Suppressor macrophage treated with lipopolysaccharide for 4 hours (primary cell): Measurements from ENCODE around the gene TP63.

ENCODE experiments used
- DNase-seq: peaks from one replicate; pipeline ENCODE4 v3.0.0-alpha.2; 2020

Gene TP63

GRCh38 chr3:189897406-189897805 lies 266.2 kb downstream of the TP63 start:
- DNase-seq, result no peak

DNA sequence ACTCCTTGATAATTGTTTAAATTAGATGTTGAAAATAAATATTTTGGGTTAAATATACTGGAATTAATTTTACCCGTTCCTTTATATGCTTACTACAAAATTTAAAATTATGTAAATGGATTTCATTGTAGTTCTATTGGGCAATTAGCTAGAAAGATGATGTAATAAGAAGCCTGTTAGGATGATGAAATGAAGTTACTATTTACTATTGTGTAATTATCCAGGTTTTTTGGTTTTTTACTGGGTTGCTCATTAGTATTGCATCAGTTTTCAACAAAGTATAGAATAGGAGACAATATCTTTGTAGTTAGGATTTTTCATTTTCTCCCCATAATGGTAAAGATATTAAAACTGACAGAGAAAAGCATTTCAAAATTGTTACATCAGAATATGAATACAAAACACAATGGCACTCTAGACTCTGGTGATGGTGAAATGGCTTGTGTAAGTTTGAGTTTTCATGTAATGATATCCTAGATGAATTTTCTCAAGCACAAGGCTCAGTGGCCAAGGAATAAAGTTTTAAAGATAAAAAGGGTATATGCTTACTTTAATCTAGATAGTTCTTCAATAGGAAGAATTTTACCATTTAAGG lies 267.5 kb downstream of the TP63 start:
- peak; percentile 3 for DNase-seq

GRCh38 chr3:189899186-189899585 lies 268.0 kb downstream of the TP63 start:
- no peak for DNase-seq

DNA sequence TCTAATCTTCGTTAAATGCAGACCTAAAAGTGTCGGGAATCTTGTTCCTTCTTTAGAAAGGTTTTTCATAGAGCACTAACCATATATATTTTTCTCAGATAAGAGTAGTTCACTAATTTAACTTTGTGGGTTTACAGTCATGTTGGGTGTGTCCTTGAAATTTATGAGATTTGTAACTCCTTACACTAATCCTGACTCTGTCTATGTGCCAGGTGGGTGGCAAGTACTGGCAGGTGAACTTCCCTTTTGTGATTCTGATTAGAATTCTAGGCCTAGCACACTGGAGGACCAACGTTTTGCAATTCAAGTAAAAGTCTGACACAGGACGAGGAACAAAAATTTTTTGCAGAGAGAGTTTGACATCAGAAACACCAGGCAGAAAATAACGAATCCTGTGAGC lies 269.4 kb downstream of the TP63 start:
- no peak for DNase-seq

DNA sequence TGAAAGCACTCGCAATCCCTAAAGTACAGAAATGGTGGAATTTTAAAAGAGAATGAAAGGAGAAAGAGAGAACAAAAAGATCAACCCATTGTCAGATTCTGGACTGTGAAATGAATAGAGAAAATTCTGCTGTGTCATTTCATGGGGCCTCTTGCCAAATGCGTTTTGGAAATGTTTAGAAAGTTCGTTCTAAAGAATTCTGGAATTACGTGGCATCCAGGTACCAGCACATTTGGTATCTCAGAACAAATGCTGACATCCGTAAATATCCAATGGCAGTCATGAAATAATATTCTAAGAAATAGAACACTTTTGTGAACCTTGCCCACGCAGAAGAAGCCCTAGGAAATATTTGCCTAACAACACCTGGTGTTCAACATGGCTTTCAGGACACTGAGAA lies 270.3 kb downstream of the TP63 start:
- no peak for DNase-seq

GRCh38 chr3:189902230-189903186 lies 271.3 kb downstream of the TP63 start:
- DNase-seq, result no peak

DNA sequence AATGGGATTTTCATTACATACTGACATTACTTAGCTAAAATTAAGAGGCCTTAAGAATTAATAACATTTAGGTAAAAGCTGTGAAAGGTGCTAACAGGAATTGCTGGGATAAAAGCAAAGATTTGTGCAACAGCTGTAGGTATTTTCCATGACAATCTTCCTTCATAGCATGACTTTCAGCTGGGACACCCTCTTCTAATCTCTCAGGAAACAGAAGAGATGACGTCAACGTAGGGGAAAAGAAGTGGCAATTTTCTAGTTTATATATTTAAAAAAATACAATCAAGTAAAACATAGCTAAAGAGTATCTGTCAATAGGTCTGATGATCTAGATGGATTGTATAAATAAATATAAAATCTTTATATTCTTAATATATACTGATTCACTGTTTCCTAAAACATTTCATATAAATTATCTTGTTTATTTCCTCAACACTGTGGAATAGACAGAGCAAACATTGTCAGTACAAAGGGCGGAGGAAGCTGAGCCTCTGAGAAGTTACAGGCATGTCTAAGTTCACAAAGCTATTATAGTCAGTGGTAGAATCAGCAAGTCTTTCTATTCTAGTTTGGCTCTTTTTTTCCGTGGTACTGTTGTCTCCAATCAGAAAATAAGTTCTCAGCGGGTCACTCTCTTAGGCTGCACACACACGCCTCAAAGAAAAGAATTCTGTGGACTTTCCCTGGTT lies 272.5 kb downstream of the TP63 start:
- no peak for DNase-seq

DNA sequence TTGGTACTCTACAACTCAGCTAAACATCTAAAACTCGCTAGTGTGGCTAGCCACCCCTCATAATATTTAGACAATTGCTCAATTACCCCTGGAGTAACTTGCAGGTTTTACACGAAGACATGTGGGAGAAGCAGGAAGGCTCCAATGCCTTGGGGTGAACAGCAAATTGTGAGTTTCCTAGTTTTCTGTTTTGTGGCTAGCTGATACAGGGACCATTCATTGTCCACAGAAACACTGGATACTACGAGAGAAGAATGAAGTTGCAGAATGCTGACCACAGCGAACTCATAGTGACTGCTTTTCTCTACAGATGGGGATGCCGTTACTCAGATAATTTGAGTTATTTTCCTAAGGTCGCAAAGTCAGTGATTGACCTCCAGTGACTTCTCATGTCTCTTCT lies 276.6 kb downstream of the TP63 start:
- DNase-seq, result no peak

GRCh38 chr3:189908646-189909045 lies 277.5 kb downstream of the TP63 start:
- DNase-seq, result no peak

- no peak for DNase-seq
Measured at GRCh38 chr3:189909139-189909538, 277.9 kb downstream of the TP63 start.

- no peak for DNase-seq
Measured at GRCh38 chr3:189909573-189909972, 278.4 kb downstream of the TP63 start.

DNA sequence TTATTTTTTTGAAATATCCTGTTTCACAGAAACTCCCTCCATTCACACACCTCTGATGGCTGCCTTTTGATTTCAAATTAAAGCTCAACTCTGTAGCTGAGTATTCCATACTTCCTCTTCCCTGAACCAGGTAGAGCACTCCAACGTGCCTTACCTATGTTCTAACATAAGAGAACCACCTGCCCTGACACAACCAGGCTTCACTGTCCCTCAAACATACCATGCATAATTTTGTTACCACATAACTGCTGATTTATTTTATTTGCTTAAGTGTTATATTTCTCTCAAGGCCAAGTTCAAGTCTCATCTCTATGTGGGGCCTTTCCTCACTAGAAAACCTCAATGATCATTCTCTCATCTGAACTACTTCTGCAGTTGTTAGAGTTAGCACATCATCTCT lies 279.8 kb downstream of the TP63 start:
- no peak for DNase-seq

DNA sequence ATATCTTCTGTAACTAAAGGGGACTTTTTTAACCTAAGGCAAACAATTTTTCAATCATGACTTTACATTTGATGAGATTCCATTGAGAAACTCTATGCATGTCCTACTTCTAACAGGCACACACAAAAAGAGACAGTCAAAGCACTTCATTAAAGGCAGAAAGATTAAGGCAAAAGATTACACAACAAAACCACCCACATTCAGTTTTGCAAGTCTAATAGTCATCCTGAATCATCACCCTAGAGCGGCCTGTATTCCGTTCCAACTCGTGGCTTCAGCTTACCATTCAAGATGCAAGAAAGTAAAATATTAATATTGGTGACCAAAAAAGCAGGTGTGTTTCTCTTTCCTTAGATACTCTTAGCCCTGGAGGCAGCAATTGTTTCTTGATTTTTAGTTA lies 283.6 kb downstream of the TP63 start:
- DNase-seq, result peak; percentile 56

- DNase-seq, result no peak
Measured at GRCh38 chr3:189921770-189922169, 290.6 kb downstream of the TP63 start.

GRCh38 chr3:189927975-189928895 lies 297.0 kb downstream of the TP63 start:
- DNase-seq, result no peak

- DNase-seq, result no peak
Measured at GRCh38 chr3:189936201-189936945, 305.2 kb downstream of the TP63 start.

- DNase-seq, result no peak
Measured at GRCh38 chr3:189937302-189938127, 306.3 kb downstream of the TP63 start.

DNA sequence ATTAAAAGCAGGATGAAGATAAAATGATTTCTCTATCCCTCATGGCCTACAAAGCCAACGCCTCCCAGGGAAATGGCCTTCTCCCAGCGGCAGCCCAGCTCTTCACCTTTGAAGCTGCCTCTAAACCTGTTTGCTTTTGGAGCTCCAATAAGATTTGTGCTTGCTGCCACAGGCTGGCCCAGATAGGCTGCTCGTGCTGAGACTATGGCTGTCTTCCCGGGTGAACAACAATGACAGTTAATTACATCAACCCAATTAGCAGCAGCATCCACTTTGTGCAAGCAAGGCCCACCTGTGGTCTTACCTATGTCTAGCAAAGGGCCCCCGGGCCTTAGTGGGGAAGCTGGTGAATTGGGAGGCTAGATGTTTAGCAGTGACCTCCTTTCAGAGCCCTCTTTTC lies 309.9 kb downstream of the TP63 start:
- no peak for DNase-seq

GRCh38 chr3:189941679-189942078 lies 310.5 kb downstream of the TP63 start:
- DNase-seq, result no peak

- DNase-seq, result no peak
Measured at GRCh38 chr3:189942948-189943347, 311.8 kb downstream of the TP63 start.
